ENCODE results near the gene GOLGA8N. TPM values are rescaled to one million over a fixed set of nuclear protein-coding genes. Genes with fewer than 3 reads are reported as not detected.
"Not testable (repeated sequence)": the region's sequence is repeated elsewhere in the genome, so short reads cannot be mapped to it uniquely, and the experiment has no call there.

GOLGA8N gene
- total RNA-seq, 1 donor from 2014 or later, result 5.2 TPM

- not testable (repeated sequence) for H3K4me1 ChIP-seq (ENCODE audit: control insufficient read depth in 3 of 3, insufficient read depth in 3 of 3, low read length in 3 of 3); H3K9me3 ChIP-seq (ENCODE audit: control insufficient read depth in 3 of 3, low read length in 3 of 3); H3K27me3 ChIP-seq (ENCODE audit: control insufficient read depth in 3 of 3, insufficient read depth in 3 of 3, low read length in 3 of 3); H3K36me3 ChIP-seq (ENCODE audit: control insufficient read depth in 3 of 3, insufficient read depth in 3 of 3, low read length in 3 of 3)
- H3K9ac ChIP-seq (ENCODE audit: low read depth in 1 of 3, low read length in 3 of 3), result peak within 1 kb of the TSS; percentile 65 to 84 (median 82)
- peak within 1 kb of the TSS; percentile 84 for H3K27ac ChIP-seq (ENCODE audit: low read depth, low read length)
- peak within 1 kb of the TSS; percentile 72 to 80 (median 72) for H3K4me3 ChIP-seq (ENCODE audit: low read length in 3 of 3)
Observed at GRCh38 chr15:32615051-32615870, 22.0 kb downstream of the GOLGA8N start, which contains the start of gene ARHGAP11A. Gene ARHGAP11A, plus strand, starts transcription at chr15:32615504. Its CDS starts 708 bp downstream, at chr15:32616212.

- peak overlapping the region in 2 of 3 donors; percentile 32 to 35 for H3K9ac ChIP-seq (ENCODE audit: low read depth in 1 of 3, low read length in 3 of 3)
- peak overlapping the region; percentile 62 to 78 (median 72) for H3K4me3 ChIP-seq (ENCODE audit: low read length in 3 of 3)
- H3K27ac ChIP-seq (ENCODE audit: low read depth, low read length), result not testable (repeated sequence)
Observed at GRCh38 chr15:32615871-32616426, 22.7 kb downstream of the GOLGA8N start.

GRCh38 chr15:32636410-32636809 is 43.2 kb downstream of the GOLGA8N start:
- Histone ChIP-seq H3K9ac (ENCODE audit: low read depth in 1 of 3, low read length in 3 of 3) (no peak overlapping the region), H3K9me3 (ENCODE audit: control insufficient read depth in 3 of 3, low read length in 3 of 3) (no peaks in the 10 kb centered on the region), H3K27ac (ENCODE audit: low read depth, low read length) (no peak overlapping the region), H3K36me3 (ENCODE audit: control insufficient read depth in 3 of 3, insufficient read depth in 3 of 3, low read length in 3 of 3) (no peaks in the 10 kb centered on the region), H3K27me3 (ENCODE audit: control insufficient read depth in 3 of 3, insufficient read depth in 3 of 3, low read length in 3 of 3) (peaks cover 2 to 3% (median 2%) of the 10 kb centered on the region in 3 donors), H3K4me3 (ENCODE audit: low read length in 3 of 3) (no peak overlapping the region), H3K4me1 (ENCODE audit: control insufficient read depth in 3 of 3, insufficient read depth in 3 of 3, low read length in 3 of 3) (peaks cover 0 to 1% (median 0%) of the 10 kb centered on the region in 3 donors)

More at GRCh38 chr15:32615871-32616426, 22.7 kb downstream of the GOLGA8N start:
- H3K27me3 ChIP-seq (ENCODE audit: control insufficient read depth in 3 of 3, insufficient read depth in 3 of 3, low read length in 3 of 3); H3K36me3 ChIP-seq (ENCODE audit: control insufficient read depth in 3 of 3, insufficient read depth in 3 of 3, low read length in 3 of 3); H3K4me1 ChIP-seq (ENCODE audit: control insufficient read depth in 3 of 3, insufficient read depth in 3 of 3, low read length in 3 of 3); H3K9me3 ChIP-seq (ENCODE audit: control insufficient read depth in 3 of 3, low read length in 3 of 3): not testable (repeated sequence)

GRCh38 chr15:32636908-32637567 is 43.8 kb downstream of the GOLGA8N start:
- no peak overlapping the region for H3K27ac ChIP-seq (ENCODE audit: low read depth, low read length)
- H3K9ac ChIP-seq (ENCODE audit: low read depth in 1 of 3, low read length in 3 of 3), result no peak overlapping the region
- H3K27me3 ChIP-seq (ENCODE audit: control insufficient read depth in 3 of 3, insufficient read depth in 3 of 3, low read length in 3 of 3), result peaks cover 7 to 9% (median 9%) of the 10 kb centered on the region in 3 donors
- peaks cover 0 to 3% (median 0%) of the 10 kb centered on the region in 3 donors for H3K4me1 ChIP-seq (ENCODE audit: control insufficient read depth in 3 of 3, insufficient read depth in 3 of 3, low read length in 3 of 3)
- H3K9me3 ChIP-seq (ENCODE audit: control insufficient read depth in 3 of 3, low read length in 3 of 3), result no peaks in the 10 kb centered on the region
- no peak overlapping the region for H3K4me3 ChIP-seq (ENCODE audit: low read length in 3 of 3)
- no peaks in the 10 kb centered on the region for H3K36me3 ChIP-seq (ENCODE audit: control insufficient read depth in 3 of 3, insufficient read depth in 3 of 3, low read length in 3 of 3)

- Histone ChIP-seq H3K9ac (ENCODE audit: low read depth in 1 of 3, low read length in 3 of 3) (no peak overlapping the region), H3K36me3 (ENCODE audit: control insufficient read depth in 3 of 3, insufficient read depth in 3 of 3, low read length in 3 of 3) (no peaks in the 10 kb centered on the region), H3K4me1 (ENCODE audit: control insufficient read depth in 3 of 3, insufficient read depth in 3 of 3, low read length in 3 of 3) (peaks cover 0 to 3% (median 0%) of the 10 kb centered on the region in 3 donors), H3K27ac (ENCODE audit: low read depth, low read length) (no peak overlapping the region), H3K9me3 (ENCODE audit: control insufficient read depth in 3 of 3, low read length in 3 of 3) (no peaks in the 10 kb centered on the region), H3K27me3 (ENCODE audit: control insufficient read depth in 3 of 3, insufficient read depth in 3 of 3, low read length in 3 of 3) (peaks cover 7 to 11% (median 11%) of the 10 kb centered on the region in 3 donors), H3K4me3 (ENCODE audit: low read length in 3 of 3) (no peak overlapping the region)
Observed at GRCh38 chr15:32637704-32638103, 44.4 kb downstream of the GOLGA8N start.

- Histone ChIP-seq H3K36me3 (ENCODE audit: control insufficient read depth in 3 of 3, insufficient read depth in 3 of 3, low read length in 3 of 3) (no peaks in the 10 kb centered on the region), H3K9me3 (ENCODE audit: control insufficient read depth in 3 of 3, low read length in 3 of 3) (no peaks in the 10 kb centered on the region), H3K4me1 (ENCODE audit: control insufficient read depth in 3 of 3, insufficient read depth in 3 of 3, low read length in 3 of 3) (peaks cover 0 to 3% (median 0%) of the 10 kb centered on the region in 3 donors), H3K9ac (ENCODE audit: low read depth in 1 of 3, low read length in 3 of 3) (no peak within 1 kb of the TSS), H3K27ac (ENCODE audit: low read depth, low read length) (no peak within 1 kb of the TSS), H3K4me3 (ENCODE audit: low read length in 3 of 3) (peak within 1 kb of the TSS in 1 of 3 donors; percentile 57), H3K27me3 (ENCODE audit: control insufficient read depth in 3 of 3, insufficient read depth in 3 of 3, low read length in 3 of 3) (peaks cover 7 to 18% (median 14%) of the 10 kb centered on the region in 3 donors)
Observed at GRCh38 chr15:32641517-32642059, 48.3 kb downstream of the GOLGA8N start, which contains the start of gene SCG5. Gene SCG5, plus strand, starts transcription at chr15:32641710. Its CDS starts 1,883 bp downstream, at chr15:32643593.

- no peak overlapping the region for H3K4me3 ChIP-seq (ENCODE audit: low read length in 3 of 3)
- no peaks in the 10 kb centered on the region for H3K9me3 ChIP-seq (ENCODE audit: control insufficient read depth in 3 of 3, low read length in 3 of 3)
- H3K36me3 ChIP-seq (ENCODE audit: control insufficient read depth in 3 of 3, insufficient read depth in 3 of 3, low read length in 3 of 3), result no peaks in the 10 kb centered on the region
- no peak overlapping the region for H3K27ac ChIP-seq (ENCODE audit: low read depth, low read length)
- H3K4me1 ChIP-seq (ENCODE audit: control insufficient read depth in 3 of 3, insufficient read depth in 3 of 3, low read length in 3 of 3), result peaks cover 0 to 3% (median 0%) of the 10 kb centered on the region in 3 donors
- no peak overlapping the region for H3K9ac ChIP-seq (ENCODE audit: low read depth in 1 of 3, low read length in 3 of 3)
- H3K27me3 ChIP-seq (ENCODE audit: control insufficient read depth in 3 of 3, insufficient read depth in 3 of 3, low read length in 3 of 3), result peaks cover 7 to 18% (median 14%) of the 10 kb centered on the region in 3 donors
Observed at GRCh38 chr15:32642667-32643435, 49.6 kb downstream of the GOLGA8N start.

- peaks cover 7 to 18% (median 14%) of the 10 kb centered on the region in 3 donors for H3K27me3 ChIP-seq (ENCODE audit: control insufficient read depth in 3 of 3, insufficient read depth in 3 of 3, low read length in 3 of 3)
Observed at GRCh38 chr15:32643907-32644445, 50.7 kb downstream of the GOLGA8N start.

GRCh38 chr15:32646291-32646690 is 53.0 kb downstream of the GOLGA8N start:
- no peak overlapping the region for H3K9ac ChIP-seq (ENCODE audit: low read depth in 1 of 3, low read length in 3 of 3)
- H3K27me3 ChIP-seq (ENCODE audit: control insufficient read depth in 3 of 3, insufficient read depth in 3 of 3, low read length in 3 of 3), result peaks cover 6 to 16% (median 12%) of the 10 kb centered on the region in 3 donors
- H3K4me3 ChIP-seq (ENCODE audit: low read length in 3 of 3), result no peak overlapping the region
- no peak overlapping the region for H3K27ac ChIP-seq (ENCODE audit: low read depth, low read length)
- no peaks in the 10 kb centered on the region for H3K36me3 ChIP-seq (ENCODE audit: control insufficient read depth in 3 of 3, insufficient read depth in 3 of 3, low read length in 3 of 3)
- H3K9me3 ChIP-seq (ENCODE audit: control insufficient read depth in 3 of 3, low read length in 3 of 3), result no peaks in the 10 kb centered on the region
- H3K4me1 ChIP-seq (ENCODE audit: control insufficient read depth in 3 of 3, insufficient read depth in 3 of 3, low read length in 3 of 3), result peaks cover 0 to 3% (median 0%) of the 10 kb centered on the region in 3 donors

More at GRCh38 chr15:32643907-32644445, 50.7 kb downstream of the GOLGA8N start:
- no peaks in the 10 kb centered on the region for H3K9me3 ChIP-seq (ENCODE audit: control insufficient read depth in 3 of 3, low read length in 3 of 3)
- H3K36me3 ChIP-seq (ENCODE audit: control insufficient read depth in 3 of 3, insufficient read depth in 3 of 3, low read length in 3 of 3), result no peaks in the 10 kb centered on the region
- no peak overlapping the region for H3K27ac ChIP-seq (ENCODE audit: low read depth, low read length)
- H3K9ac ChIP-seq (ENCODE audit: low read depth in 1 of 3, low read length in 3 of 3), result no peak overlapping the region
- peaks cover 0 to 3% (median 0%) of the 10 kb centered on the region in 3 donors for H3K4me1 ChIP-seq (ENCODE audit: control insufficient read depth in 3 of 3, insufficient read depth in 3 of 3, low read length in 3 of 3)
- no peak overlapping the region for H3K4me3 ChIP-seq (ENCODE audit: low read length in 3 of 3)
